Osteoblast (primary cell): ENCODE measurements around the gene BCL2. TPM values are rescaled to one million over a fixed set of nuclear protein-coding genes. Genes with fewer than 3 reads are reported as not detected.

Experiments used
- DNase-seq: peaks from one replicate; pipeline ENCODE4 v3.0.0; 2011; ENCODE audit warnings: low spot score, mixed read lengths; ENCODE audit not compliant: insufficient read length; ENCODE audit errors: missing footprints
- H2AFZ ChIP-seq: 2 replicates; pipeline ENCODE4 v1.6.0; 2011; ENCODE audit warnings: mild to moderate bottlenecking, low read length
- H3K27ac ChIP-seq: 2 replicates; pipeline ENCODE4 v1.5.1; 2011; ENCODE audit warnings: mild to moderate bottlenecking, low read depth, low read length, moderate library complexity
- H3K27me3 ChIP-seq: 2 replicates; pipeline ENCODE4 v1.6.0; 2012; ENCODE audit warnings: mild to moderate bottlenecking, control low read depth, inconsistent platforms, low read length, moderate library complexity; ENCODE audit not compliant: insufficient read depth
- H3K36me3 ChIP-seq: 2 replicates; pipeline ENCODE4 v1.5.1; 2011; ENCODE audit warnings: mild to moderate bottlenecking, low read length, control low read depth, moderate library complexity; ENCODE audit not compliant: insufficient read depth
- H3K4me1 ChIP-seq: 2 replicates; pipeline ENCODE4 v1.5.1; 2011; ENCODE audit warnings: mild to moderate bottlenecking, low read length, control low read depth, moderate library complexity; ENCODE audit not compliant: insufficient read depth
- H3K4me2 ChIP-seq: 2 replicates; pipeline ENCODE4 v1.6.0; 2011; ENCODE audit warnings: mild to moderate bottlenecking, low read length; ENCODE audit not compliant: insufficient read depth
- H3K4me3 ChIP-seq: fragments of 200-600 bp; sonication (generic); 3 replicates; pipeline ENCODE4 v1.5.1; 2012; ENCODE audit warnings: mild to moderate bottlenecking, low read length, inconsistent platforms; ENCODE audit not compliant: insufficient read depth
- H3K79me2 ChIP-seq: 2 replicates; pipeline ENCODE4 v1.6.0; 2012; ENCODE audit warnings: mild to moderate bottlenecking, low read length, control low read depth, inconsistent platforms; ENCODE audit not compliant: insufficient read depth
- H3K9me3 ChIP-seq: 2 replicates; pipeline ENCODE4 v1.5.1; 2011; ENCODE audit warnings: low read depth, low read length, control low read depth
- H4K20me1 ChIP-seq: 2 replicates; pipeline ENCODE4 v1.6.0; 2012; ENCODE audit warnings: mild to moderate bottlenecking, low read length, control low read depth; ENCODE audit not compliant: insufficient read depth
- total RNA-seq: library from RNA; depleted of rRNA; stranded (reverse); fragments of >200 nt; gene quantifications from 2 replicates; pipeline ENCODE4 v1.2.3, GENCODE V29; 2012
- TF ChIP-seq, protein P1 (sequence below): IDR thresholded peaks from 2 replicates; pipeline ENCODE4 v1.5.1; 2011; ENCODE audit warnings: mild to moderate bottlenecking, low read depth, low read length, moderate library complexity; ENCODE audit errors: extremely low read depth

The BCL2 gene
- total RNA-seq, 1 donor: 11.9 TPM

DNA sequence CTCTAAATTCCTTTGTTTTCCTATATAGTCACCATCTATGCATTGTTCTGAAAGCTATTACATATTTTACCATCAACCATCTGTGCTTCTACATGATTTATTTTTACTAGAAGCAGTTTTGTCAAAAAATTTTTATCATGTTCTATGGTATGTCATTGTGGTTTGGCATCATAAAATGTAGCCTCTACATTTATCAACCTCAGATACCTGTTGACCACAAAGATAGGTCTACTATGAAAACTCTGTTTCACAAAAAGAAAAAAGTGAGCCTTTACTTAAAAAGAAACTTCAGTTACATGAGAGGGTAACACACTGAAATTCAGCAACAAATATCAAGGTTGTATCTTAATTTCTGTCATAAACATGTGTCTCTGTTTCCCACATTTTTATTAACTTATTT, 3.7 kb downstream of the BCL2 start:
- Histone ChIP-seq H3K4me1 (peaks cover 9% of the 10 kb centered on the region), H3K36me3 (no peaks in the 10 kb centered on the region)
- DNase-seq: no peak

DNA sequence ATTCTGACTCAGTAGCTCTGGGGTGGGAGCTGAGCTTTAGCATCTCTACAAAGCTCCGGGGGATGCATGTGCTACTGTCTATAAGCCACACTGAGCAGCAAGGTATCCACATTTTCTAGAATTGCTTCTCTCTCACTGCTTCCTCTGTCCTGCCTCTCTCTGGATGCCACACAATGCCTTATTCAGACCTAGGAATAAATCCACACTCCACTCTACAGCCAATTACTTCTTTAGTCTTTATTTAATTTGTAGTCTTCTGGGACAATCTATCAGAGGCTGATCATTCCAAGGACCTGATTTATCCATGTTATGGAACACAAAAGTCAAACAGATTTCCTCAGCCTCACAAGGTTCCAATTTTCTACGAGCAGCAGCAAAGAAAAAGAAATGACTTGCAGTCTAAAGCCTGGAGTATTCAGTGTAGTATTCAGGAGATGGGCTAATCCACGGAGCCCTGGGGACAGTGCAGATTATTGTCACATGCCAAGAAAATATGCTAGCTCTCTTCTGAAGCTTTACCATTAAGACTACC, 4.4 kb downstream of the BCL2 start:
- Histone ChIP-seq H3K4me2 (no peak overlapping the region), H3K4me1 (peaks cover 9% of the 10 kb centered on the region), H3K36me3 (no peaks in the 10 kb centered on the region), H3K27me3 (peaks cover 26% of the 10 kb centered on the region), H3K27ac (no peak overlapping the region), H2AFZ (peak overlapping the region; percentile 3), H4K20me1 (no peaks in the 10 kb centered on the region), H3K9me3 (no peaks in the 10 kb centered on the region), H3K79me2 (no peaks in the 10 kb centered on the region), H3K4me3 (no peak overlapping the region)
- DNase-seq: no peak
- TF ChIP-seq, protein P1, sequence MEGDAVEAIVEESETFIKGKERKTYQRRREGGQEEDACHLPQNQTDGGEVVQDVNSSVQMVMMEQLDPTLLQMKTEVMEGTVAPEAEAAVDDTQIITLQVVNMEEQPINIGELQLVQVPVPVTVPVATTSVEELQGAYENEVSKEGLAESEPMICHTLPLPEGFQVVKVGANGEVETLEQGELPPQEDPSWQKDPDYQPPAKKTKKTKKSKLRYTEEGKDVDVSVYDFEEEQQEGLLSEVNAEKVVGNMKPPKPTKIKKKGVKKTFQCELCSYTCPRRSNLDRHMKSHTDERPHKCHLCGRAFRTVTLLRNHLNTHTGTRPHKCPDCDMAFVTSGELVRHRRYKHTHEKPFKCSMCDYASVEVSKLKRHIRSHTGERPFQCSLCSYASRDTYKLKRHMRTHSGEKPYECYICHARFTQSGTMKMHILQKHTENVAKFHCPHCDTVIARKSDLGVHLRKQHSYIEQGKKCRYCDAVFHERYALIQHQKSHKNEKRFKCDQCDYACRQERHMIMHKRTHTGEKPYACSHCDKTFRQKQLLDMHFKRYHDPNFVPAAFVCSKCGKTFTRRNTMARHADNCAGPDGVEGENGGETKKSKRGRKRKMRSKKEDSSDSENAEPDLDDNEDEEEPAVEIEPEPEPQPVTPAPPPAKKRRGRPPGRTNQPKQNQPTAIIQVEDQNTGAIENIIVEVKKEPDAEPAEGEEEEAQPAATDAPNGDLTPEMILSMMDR: no peak

More for the DNA sequence above, 3.7 kb downstream of the BCL2 start:
- TF ChIP-seq, protein P1: no peak
- H3K4me2 ChIP-seq: no peak overlapping the region
- H3K9me3 ChIP-seq: no peaks in the 10 kb centered on the region
- no peak overlapping the region for H3K4me3 ChIP-seq
- H2AFZ ChIP-seq: no peak overlapping the region
- H3K27me3 ChIP-seq: peaks cover 26% of the 10 kb centered on the region
- no peak overlapping the region for H3K27ac ChIP-seq
- no peaks in the 10 kb centered on the region for H3K79me2 ChIP-seq
- H4K20me1 ChIP-seq: no peaks in the 10 kb centered on the region

- no peak overlapping the region for H3K27ac ChIP-seq
Observed at GRCh38 chr18:63314062-63314790, 5.3 kb downstream of the BCL2 start.

DNA sequence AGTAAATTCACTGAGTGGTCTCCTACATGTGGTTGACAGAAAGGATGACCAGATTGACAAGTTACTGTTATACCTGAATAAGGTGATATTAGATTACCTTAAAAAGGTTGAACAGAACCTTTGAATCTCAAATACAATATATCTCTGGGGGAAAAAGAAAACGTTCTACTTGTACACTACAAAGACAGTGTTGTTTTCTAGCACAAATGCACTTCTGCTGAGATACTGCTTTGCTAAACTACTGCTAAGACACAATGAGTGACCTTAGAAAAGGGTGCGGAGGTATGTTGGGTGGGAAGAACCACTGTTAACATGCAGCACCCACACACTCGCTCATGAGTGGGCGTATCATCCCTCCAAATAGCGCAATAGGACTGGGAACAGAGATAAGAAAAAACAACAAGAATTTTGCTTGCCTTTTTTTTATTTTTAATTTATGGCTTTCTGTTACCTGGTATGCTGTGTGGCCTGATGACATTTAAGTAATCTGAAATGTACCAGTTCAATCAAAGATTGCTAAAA, 6.1 kb downstream of the BCL2 start:
- no peaks in the 10 kb centered on the region for H3K9me3 ChIP-seq
- H3K4me3 ChIP-seq: no peak overlapping the region
- no peaks in the 10 kb centered on the region for H3K79me2 ChIP-seq
- no peaks in the 10 kb centered on the region for H3K36me3 ChIP-seq
- no peak overlapping the region for H3K27ac ChIP-seq
- DNase-seq: no peak
- peaks cover 2% of the 10 kb centered on the region for H3K4me1 ChIP-seq
- H3K4me2 ChIP-seq: no peak overlapping the region
- TF ChIP-seq, protein P1: no peak
- H4K20me1 ChIP-seq: no peaks in the 10 kb centered on the region
- peaks cover 19% of the 10 kb centered on the region for H3K27me3 ChIP-seq
- no peak overlapping the region for H2AFZ ChIP-seq

More at GRCh38 chr18:63314062-63314790, 5.3 kb downstream of the BCL2 start:
- H3K79me2 ChIP-seq: no peaks in the 10 kb centered on the region
- TF ChIP-seq, protein P1: no peak
- H3K4me1 ChIP-seq: peaks cover 9% of the 10 kb centered on the region
- H3K36me3 ChIP-seq: no peaks in the 10 kb centered on the region
- no peak for DNase-seq
- no peak overlapping the region for H2AFZ ChIP-seq
- no peak overlapping the region for H3K4me3 ChIP-seq
- H3K4me2 ChIP-seq: no peak overlapping the region
- H3K27me3 ChIP-seq: peaks cover 26% of the 10 kb centered on the region
- H3K9me3 ChIP-seq: no peaks in the 10 kb centered on the region
- no peaks in the 10 kb centered on the region for H4K20me1 ChIP-seq
